ENCODE measurements around the gene PPP1R13B. TPM values are rescaled to one million over a fixed set of nuclear protein-coding genes. Genes with fewer than 3 reads are reported as not detected.

The PPP1R13B gene
- polyA plus RNA-seq, 1 donor (not counting 4 experiments of a cell fraction or from before 2014, with no cell fraction given): 7.7 TPM

- H3K79me2 ChIP-seq (ENCODE audit: control insufficient read depth, insufficient read depth, low read length): peaks cover 33% of the 10 kb centered on the region
- H3K4me2 ChIP-seq (ENCODE audit: control insufficient read depth, extremely low read depth, insufficient read depth, low read depth, low read length): peak overlapping the region; percentile 65
- dilution Hi-C loops (cut with MboI; ENCODE audit: extremely low pct_ligation_motif_present, low sequenced_read_pairs): no loop called here
- H3K9me1 ChIP-seq (ENCODE audit: control insufficient read depth, extremely low read depth, insufficient read depth, low read length): no peaks in the 10 kb centered on the region
- TF ChIP-seq, protein P1, sequence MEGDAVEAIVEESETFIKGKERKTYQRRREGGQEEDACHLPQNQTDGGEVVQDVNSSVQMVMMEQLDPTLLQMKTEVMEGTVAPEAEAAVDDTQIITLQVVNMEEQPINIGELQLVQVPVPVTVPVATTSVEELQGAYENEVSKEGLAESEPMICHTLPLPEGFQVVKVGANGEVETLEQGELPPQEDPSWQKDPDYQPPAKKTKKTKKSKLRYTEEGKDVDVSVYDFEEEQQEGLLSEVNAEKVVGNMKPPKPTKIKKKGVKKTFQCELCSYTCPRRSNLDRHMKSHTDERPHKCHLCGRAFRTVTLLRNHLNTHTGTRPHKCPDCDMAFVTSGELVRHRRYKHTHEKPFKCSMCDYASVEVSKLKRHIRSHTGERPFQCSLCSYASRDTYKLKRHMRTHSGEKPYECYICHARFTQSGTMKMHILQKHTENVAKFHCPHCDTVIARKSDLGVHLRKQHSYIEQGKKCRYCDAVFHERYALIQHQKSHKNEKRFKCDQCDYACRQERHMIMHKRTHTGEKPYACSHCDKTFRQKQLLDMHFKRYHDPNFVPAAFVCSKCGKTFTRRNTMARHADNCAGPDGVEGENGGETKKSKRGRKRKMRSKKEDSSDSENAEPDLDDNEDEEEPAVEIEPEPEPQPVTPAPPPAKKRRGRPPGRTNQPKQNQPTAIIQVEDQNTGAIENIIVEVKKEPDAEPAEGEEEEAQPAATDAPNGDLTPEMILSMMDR (optimal IDR thresholded peaks at IDR 0.05 in 1 of 3, IDR thresholded peaks at IDR 0.05 in 1 of 3, conservative IDR thresholded peaks at IDR 0.05 in 1 of 3; ENCODE audit: extremely low read depth in 1 of 3, insufficient read depth in 2 of 3, low read length in 3 of 3): no peak
- no peak for TF ChIP-seq EZH2 (IDR thresholded peaks at IDR 0.05; ENCODE audit: low read length)
- DNase-seq (ENCODE audit: low read depth, low spot score) (no peak), FAIRE-seq (peak; percentile 23)
- peaks cover 5% of the 10 kb centered on the region for H4K20me1 ChIP-seq (ENCODE audit: control insufficient read depth, extremely low read depth, insufficient read depth, low read length)
- peak overlapping the region; percentile 8 for H2AFZ ChIP-seq (ENCODE audit: control insufficient read depth, low read length)
- H3K4me1 ChIP-seq (ENCODE audit: control insufficient read depth, extremely low read depth, insufficient read depth, low read length): peaks cover 43% of the 10 kb centered on the region
- peak overlapping the region in 1 of 3 experiments; percentile 23 for H3K4me3 ChIP-seq (ENCODE audit: control insufficient read depth in 2 of 3, extremely low read depth in 1 of 3, insufficient read depth in 2 of 3, low read depth in 1 of 3, low read length in 3 of 3)
- no peaks in the 10 kb centered on the region for H3K9me3 ChIP-seq (ENCODE audit: control insufficient read depth, low read depth, low read length)
- H3K36me3 ChIP-seq (ENCODE audit: control insufficient read depth in 2 of 2, extremely low read depth in 1 of 2, insufficient read depth in 2 of 2, low read length in 2 of 2): peaks cover 5 to 13% of the 10 kb centered on the region in 2 experiments
- H3K27me3 ChIP-seq (ENCODE audit: control insufficient read depth, extremely low read depth, insufficient read depth, low read length): no peaks in the 10 kb centered on the region
- H3K9ac ChIP-seq (ENCODE audit: control insufficient read depth, extremely low read depth, insufficient read depth, low read length): peak overlapping the region; percentile 53
- H3K27ac ChIP-seq (ENCODE audit: control insufficient read depth, insufficient read depth, low read length): peak overlapping the region; percentile 65
Measured at GRCh38 chr14:103711516-103712431, 135.6 kb downstream of the PPP1R13B start.

GRCh38 chr14:103710771-103711377, 136.5 kb downstream of the PPP1R13B start:
- H3K27me3 ChIP-seq (ENCODE audit: control insufficient read depth, extremely low read depth, insufficient read depth, low read length): no peaks in the 10 kb centered on the region
- H2AFZ ChIP-seq (ENCODE audit: control insufficient read depth, low read length): no peak overlapping the region
- H3K4me2 ChIP-seq (ENCODE audit: control insufficient read depth, extremely low read depth, insufficient read depth, low read depth, low read length): peak overlapping the region; percentile 65
- no peak for DNase-seq (ENCODE audit: low read depth, low spot score)
- H3K79me2 ChIP-seq (ENCODE audit: control insufficient read depth, insufficient read depth, low read length): peaks cover 26% of the 10 kb centered on the region
- H3K4me1 ChIP-seq (ENCODE audit: control insufficient read depth, extremely low read depth, insufficient read depth, low read length): peaks cover 42% of the 10 kb centered on the region
- H3K4me3 ChIP-seq (ENCODE audit: control insufficient read depth in 2 of 3, extremely low read depth in 1 of 3, insufficient read depth in 2 of 3, low read depth in 1 of 3, low read length in 3 of 3): peak overlapping the region in 1 of 3 experiments; percentile 23
- H3K9me3 ChIP-seq (ENCODE audit: control insufficient read depth, low read depth, low read length): no peaks in the 10 kb centered on the region
- no peak for FAIRE-seq
- H3K9ac ChIP-seq (ENCODE audit: control insufficient read depth, extremely low read depth, insufficient read depth, low read length): no peak overlapping the region
- peaks cover 5% of the 10 kb centered on the region for H4K20me1 ChIP-seq (ENCODE audit: control insufficient read depth, extremely low read depth, insufficient read depth, low read length)
- TF ChIP-seq EZH2 (IDR thresholded peaks at IDR 0.05; ENCODE audit: low read length): no peak
- TF ChIP-seq, protein P1 (optimal IDR thresholded peaks at IDR 0.05 in 1 of 3, IDR thresholded peaks at IDR 0.05 in 1 of 3, conservative IDR thresholded peaks at IDR 0.05 in 1 of 3; ENCODE audit: extremely low read depth in 1 of 3, insufficient read depth in 2 of 3, low read length in 3 of 3): no peak
- dilution Hi-C loops (cut with MboI; ENCODE audit: extremely low pct_ligation_motif_present, low sequenced_read_pairs): no loop called here
- peak overlapping the region; percentile 65 for H3K27ac ChIP-seq (ENCODE audit: control insufficient read depth, insufficient read depth, low read length)
- peaks cover 7 to 13% of the 10 kb centered on the region in 2 experiments for H3K36me3 ChIP-seq (ENCODE audit: control insufficient read depth in 2 of 2, extremely low read depth in 1 of 2, insufficient read depth in 2 of 2, low read length in 2 of 2)
- no peaks in the 10 kb centered on the region for H3K9me1 ChIP-seq (ENCODE audit: control insufficient read depth, extremely low read depth, insufficient read depth, low read length)
